LNCaP clone FGC (cell line): ENCODE data around the gene LPXN.

ENCODE experiments used
- DNase-seq: peaks from one replicate; pipeline ENCODE4 v3.0.0-alpha.2; 2011; ENCODE audit warnings: low read depth
- H3K4me3 ChIP-seq: 2 replicates; pipeline ENCODE4 v1.5.1; 2011; ENCODE audit warnings: mild to moderate bottlenecking, low read depth, low read length, control low read depth
- CTCF ChIP-seq: IDR thresholded peaks from 2 replicates; pipeline ENCODE4 v1.5.1; 2012; ENCODE audit warnings: mild to moderate bottlenecking; ENCODE audit not compliant: control insufficient read depth, insufficient read depth; ENCODE audit errors: extremely low read depth

The LPXN gene

GRCh38 chr11:58507355-58507754 lies 68.3 kb downstream of the LPXN start:
- H3K4me3 ChIP-seq, result no peak overlapping the region
- DNase-seq, result no peak
- no peak for TF ChIP-seq CTCF

GRCh38 chr11:58506935-58507334 lies 68.7 kb downstream of the LPXN start:
- no peak for TF ChIP-seq CTCF
- no peak overlapping the region for H3K4me3 ChIP-seq
- no peak for DNase-seq

GRCh38 chr11:58505849-58506248 lies 69.8 kb downstream of the LPXN start:
- DNase-seq, result no peak
- TF ChIP-seq CTCF, result no peak

GRCh38 chr11:58504232-58504631 lies 71.4 kb downstream of the LPXN start:
- no peak for DNase-seq
- TF ChIP-seq CTCF, result no peak
- no peak overlapping the region for H3K4me3 ChIP-seq

More at GRCh38 chr11:58505849-58506248, 69.8 kb downstream of the LPXN start:
- no peak overlapping the region for H3K4me3 ChIP-seq

- no peak for TF ChIP-seq CTCF
- no peak for DNase-seq
These were observed 72.2 kb downstream of the LPXN start for GRCh38 chr11:58503361-58503856.

GRCh38 chr11:58502004-58502403 lies 73.7 kb downstream of the LPXN start:
- no peak for DNase-seq
- TF ChIP-seq CTCF, result no peak
- H3K4me3 ChIP-seq, result no peak overlapping the region

More at GRCh38 chr11:58503361-58503856, 72.2 kb downstream of the LPXN start:
- no peak overlapping the region for H3K4me3 ChIP-seq

- TF ChIP-seq CTCF, result no peak
- no peak overlapping the region for H3K4me3 ChIP-seq
- no peak for DNase-seq
These were observed 77.2 kb downstream of the LPXN start for GRCh38 chr11:58498464-58498863.
